ENCODE data around the gene ITPR3.

The ITPR3 gene

GRCh38 chr6:33742092-33742491 lies 121.0 kb downstream of the ITPR3 start:
- no peak overlapping the region for H3K4me3 ChIP-seq (ENCODE audit: low read length)
- DNase-seq (ENCODE audit: low read depth): no peak
- TF ChIP-seq, protein P1, sequence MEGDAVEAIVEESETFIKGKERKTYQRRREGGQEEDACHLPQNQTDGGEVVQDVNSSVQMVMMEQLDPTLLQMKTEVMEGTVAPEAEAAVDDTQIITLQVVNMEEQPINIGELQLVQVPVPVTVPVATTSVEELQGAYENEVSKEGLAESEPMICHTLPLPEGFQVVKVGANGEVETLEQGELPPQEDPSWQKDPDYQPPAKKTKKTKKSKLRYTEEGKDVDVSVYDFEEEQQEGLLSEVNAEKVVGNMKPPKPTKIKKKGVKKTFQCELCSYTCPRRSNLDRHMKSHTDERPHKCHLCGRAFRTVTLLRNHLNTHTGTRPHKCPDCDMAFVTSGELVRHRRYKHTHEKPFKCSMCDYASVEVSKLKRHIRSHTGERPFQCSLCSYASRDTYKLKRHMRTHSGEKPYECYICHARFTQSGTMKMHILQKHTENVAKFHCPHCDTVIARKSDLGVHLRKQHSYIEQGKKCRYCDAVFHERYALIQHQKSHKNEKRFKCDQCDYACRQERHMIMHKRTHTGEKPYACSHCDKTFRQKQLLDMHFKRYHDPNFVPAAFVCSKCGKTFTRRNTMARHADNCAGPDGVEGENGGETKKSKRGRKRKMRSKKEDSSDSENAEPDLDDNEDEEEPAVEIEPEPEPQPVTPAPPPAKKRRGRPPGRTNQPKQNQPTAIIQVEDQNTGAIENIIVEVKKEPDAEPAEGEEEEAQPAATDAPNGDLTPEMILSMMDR (IDR thresholded peaks at IDR 0.05; ENCODE audit: insufficient read depth, low read depth, low read length, missing control alignments): no peak

GRCh38 chr6:33742837-33743236 lies 121.7 kb downstream of the ITPR3 start:
- no peak overlapping the region for H3K4me3 ChIP-seq (ENCODE audit: low read length)
- DNase-seq (ENCODE audit: low read depth): no peak
- TF ChIP-seq, protein P1 (IDR thresholded peaks at IDR 0.05; ENCODE audit: insufficient read depth, low read depth, low read length, missing control alignments): no peak

DNA sequence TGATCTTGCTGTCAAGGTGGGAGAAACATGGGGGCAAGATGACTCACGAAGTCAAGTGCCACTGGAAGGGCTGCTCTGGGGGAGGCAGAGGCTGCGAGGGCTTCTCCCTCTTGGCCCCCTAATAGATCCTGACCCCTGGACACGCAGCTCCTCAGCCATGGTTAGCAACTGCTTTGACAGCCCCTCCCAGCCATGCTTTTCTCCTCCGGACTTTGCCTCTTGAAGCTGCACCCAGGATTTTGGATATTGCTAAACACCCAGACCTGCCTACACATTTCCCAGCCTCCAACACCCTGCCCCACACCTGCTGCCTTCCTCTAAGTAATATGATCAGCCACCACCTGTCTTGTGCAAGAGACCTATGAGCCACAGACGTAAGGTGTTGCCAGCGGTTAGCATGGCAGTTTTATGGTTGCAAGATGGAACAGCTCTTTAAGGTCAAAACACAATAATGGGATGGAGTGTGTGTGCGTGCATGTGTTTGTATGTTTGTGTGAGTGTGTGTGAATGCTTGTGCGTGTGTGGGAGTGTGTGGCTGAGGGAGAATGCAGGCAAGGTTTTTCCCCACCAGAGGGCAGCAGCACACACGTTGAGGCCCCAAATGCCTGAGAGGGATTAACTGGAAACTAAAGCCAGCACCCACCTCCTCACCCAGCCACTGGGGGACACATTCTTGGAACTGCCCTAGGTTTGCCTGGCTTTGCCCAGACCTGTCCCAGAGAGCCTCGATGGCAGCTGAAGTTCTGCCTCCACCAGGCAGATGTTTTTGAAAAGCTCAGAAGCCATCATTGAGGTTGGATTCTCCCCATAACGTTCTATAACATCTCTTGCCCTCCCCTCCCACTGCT lies 123.1 kb downstream of the ITPR3 start:
- TF ChIP-seq, protein P1 (IDR thresholded peaks at IDR 0.05; ENCODE audit: insufficient read depth, low read depth, low read length, missing control alignments): peak; percentile 95

GRCh38 chr6:33744895-33745546 lies 123.9 kb downstream of the ITPR3 start:
- no peak overlapping the region for H3K4me3 ChIP-seq (ENCODE audit: low read length)
- DNase-seq (ENCODE audit: low read depth): no peak
- TF ChIP-seq, protein P1 (IDR thresholded peaks at IDR 0.05; ENCODE audit: insufficient read depth, low read depth, low read length, missing control alignments): no peak

More for the DNA sequence above, 123.1 kb downstream of the ITPR3 start:
- DNase-seq (ENCODE audit: low read depth): peak; percentile 98
- H3K4me3 ChIP-seq (ENCODE audit: low read length): no peak overlapping the region

- DNase-seq (ENCODE audit: low read depth): no peak
- H3K4me3 ChIP-seq (ENCODE audit: low read length): no peak overlapping the region
- TF ChIP-seq, protein P1 (IDR thresholded peaks at IDR 0.05; ENCODE audit: insufficient read depth, low read depth, low read length, missing control alignments): no peak
Measured at GRCh38 chr6:33745548-33745947, 124.4 kb downstream of the ITPR3 start.
